PC-3 (cell line): ENCODE results near the gene COMMD10. TPM values are rescaled to one million over a fixed set of nuclear protein-coding genes. Genes with fewer than 3 reads are reported as not detected.
A peak's percentile ranks its signal among the peaks of the same experiment; 100 is the strongest.

Experiments used
- ATAC-seq: fragments of 200-7000 bp; cut with Tn5 transposase; 2 replicates; pipeline ENCODE4 v1.9.1; 2020; ENCODE audit warnings: mild to moderate bottlenecking, moderate library complexity
- BruUV-seq: library from RNA; stranded (reverse); fragments of 400-500 nt; replicated peaks from 2 replicates; lab custom pipeline; 2021; lab: Mats Ljungman, UMichigan
- CTCF ChIA-PET: fragments of 300-600 bp; sonication (Branson Sonifier 250); formaldehyde crosslinking; loops from one replicate; lab custom pipeline; 2022; ENCODE audit warnings: antibody characterized with exemption; lab: Charles Lee
- POLR2A ChIA-PET: fragments of 300-600 bp; sonication (Branson Sonifier 250); formaldehyde crosslinking; loops from one replicate; lab custom pipeline; 2022; ENCODE audit warnings: antibody characterized with exemption; ENCODE audit not compliant: unreplicated experiment; lab: Charles Lee
- DNase-seq: peaks from one replicate; pipeline ENCODE4 v3.0.0-alpha.2; 2015
- H2AFZ ChIP-seq: fragments of 300-600 bp; sonication (generic); 2 replicates; pipeline ENCODE4 v1.6.0; 2016; ENCODE audit warnings: antibody characterized with exemption, low read length
- H3F3A ChIP-seq: fragments of 300-600 bp; sonication (generic); one replicate; pipeline ENCODE4 v1.6.0; 2017; ENCODE audit warnings: antibody characterized with exemption, low read length, control low read depth, mild to moderate bottlenecking; ENCODE audit not compliant: unreplicated experiment
- H3K27ac ChIP-seq: fragments of 300-600 bp; sonication (generic); 2 replicates; pipeline ENCODE4 v1.5.1; 2016; ENCODE audit warnings: mild to moderate bottlenecking, low read length
- H3K27me3 ChIP-seq: fragments of 300-600 bp; sonication (generic); 2 replicates; pipeline ENCODE4 v1.6.1; 2016; ENCODE audit warnings: low read length, mixed read lengths
- H3K36me3 ChIP-seq: fragments of 300-600 bp; sonication (generic); 2 replicates; pipeline ENCODE4 v1.6.1; 2016; ENCODE audit warnings: low read depth, mixed run types, low read length, mixed read lengths
- H3K4me1 ChIP-seq: fragments of 300-600 bp; sonication (generic); 2 replicates; pipeline ENCODE4 v1.5.1; 2016; ENCODE audit warnings: low read length; ENCODE audit not compliant: insufficient read depth
- H3K4me2 ChIP-seq: fragments of 300-600 bp; sonication (generic); 2 replicates; pipeline ENCODE4 v1.6.0; 2016; ENCODE audit warnings: low read length
- H3K4me3 ChIP-seq: fragments of 300-600 bp; sonication (generic); 2 replicates; pipeline ENCODE4 v1.5.1; 2016; ENCODE audit warnings: mild to moderate bottlenecking, low read length, mixed read lengths
- H3K79me2 ChIP-seq: fragments of 300-600 bp; sonication (generic); 2 replicates; pipeline ENCODE4 v1.6.1; 2017; ENCODE audit warnings: low read length, mixed read lengths
- H3K9ac ChIP-seq: fragments of 300-600 bp; sonication (generic); 2 replicates; pipeline ENCODE4 v1.6.0; 2016; ENCODE audit warnings: mild to moderate bottlenecking, low read length
- H3K9me2 ChIP-seq: fragments of 300-600 bp; sonication (generic); replicated peaks from 2 replicates; pipeline ENCODE4 v1.6.1; 2016; ENCODE audit warnings: mixed run types, low read length, mixed read lengths
- H3K9me3 ChIP-seq: fragments of 300-600 bp; sonication (generic); 2 replicates; pipeline ENCODE4 v1.6.1; 2016; ENCODE audit warnings: low read length, mixed read lengths
- H4K20me1 ChIP-seq: fragments of 300-600 bp; sonication (generic); 2 replicates; pipeline ENCODE4 v1.6.1; 2016; ENCODE audit warnings: low read length, mixed read lengths
- EZH2 ChIP-seq: fragments of 300-600 bp; sonication (generic); IDR thresholded peaks from one replicate; pipeline ENCODE4 v1.6.1; 2017; ENCODE audit warnings: antibody characterized with exemption, mild to moderate bottlenecking, low read length; ENCODE audit not compliant: unreplicated experiment
- EZH2phosphoT487 ChIP-seq: fragments of 300-600 bp; sonication (generic); IDR thresholded peaks from 2 replicates; pipeline ENCODE4 v1.6.1; 2018; ENCODE audit warnings: mild to moderate bottlenecking, antibody characterized with exemption, low read length, borderline replicate concordance
- intact Hi-C: fragments of 100-400 bp; cut with micrococcal nuclease; formaldehyde crosslinking; loops from 2 replicates; pipeline ENCODE4 v1.9.0; 2023
- total RNA-seq: library from RNA; depleted of rRNA; stranded (reverse); fragments of >200 nt; gene quantifications from 2 replicates; pipeline ENCODE4 v1.2.3, GENCODE V29; 2014
- TF ChIP-seq, protein P1 (sequence below): fragments of 300-600 bp; sonication (generic); conservative IDR thresholded peaks from 2 replicates; pipeline ENCODE4 v1.5.1; 2017; ENCODE audit warnings: antibody characterized with exemption, low read depth, mild to moderate bottlenecking, low read length

COMMD10 gene
- total RNA-seq, 1 experiment from 2014 or later, result 17.7 TPM

DNA sequence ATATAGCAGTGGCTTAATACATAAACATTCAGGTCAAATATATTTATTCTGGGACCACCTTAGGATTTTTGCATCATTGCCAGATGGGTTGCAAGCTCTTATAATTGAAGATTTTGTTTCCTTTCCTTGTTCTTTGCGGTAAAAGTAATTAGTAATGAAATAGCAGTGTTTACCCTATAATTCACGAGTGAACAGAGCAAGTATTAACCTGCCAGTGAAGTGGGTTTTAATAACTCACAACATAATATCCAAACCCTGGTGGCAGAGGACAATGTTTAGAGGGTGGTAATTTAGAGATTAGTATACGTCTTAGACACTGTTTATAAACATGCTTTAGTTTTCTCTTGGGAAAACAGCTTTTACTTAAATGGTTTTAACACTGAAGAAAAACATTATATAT lies 40.8 kb upstream of the COMMD10 start:
- ATAC-seq (no peak), DNase-seq (no peak)
- no peaks in the 10 kb centered on the region for H3K9me2 ChIP-seq
- H3K27ac ChIP-seq, result no peak overlapping the region
- ChIA-PET POLR2A (interaction anchor here (0.5 kb wide), 1 partner anchor 308 kb away, joined by 3 read pairs; no protein-coding TSS in a partner anchor), CTCF (no interaction called here)
- H3K4me3 ChIP-seq, result no peak overlapping the region
- H4K20me1 ChIP-seq, result no peaks in the 10 kb centered on the region
- no peaks in the 10 kb centered on the region for H3K9me3 ChIP-seq
- H3K79me2 ChIP-seq, result no peaks in the 10 kb centered on the region
- H3K36me3 ChIP-seq, result no peaks in the 10 kb centered on the region
- intact Hi-C loops, result no loop called here
- H3K27me3 ChIP-seq, result no peaks in the 10 kb centered on the region
- H3K4me2 ChIP-seq, result no peak overlapping the region
- TF ChIP-seq EZH2, result no peak
- TF ChIP-seq EZH2phosphoT487, result no peak
- TF ChIP-seq, protein P1, sequence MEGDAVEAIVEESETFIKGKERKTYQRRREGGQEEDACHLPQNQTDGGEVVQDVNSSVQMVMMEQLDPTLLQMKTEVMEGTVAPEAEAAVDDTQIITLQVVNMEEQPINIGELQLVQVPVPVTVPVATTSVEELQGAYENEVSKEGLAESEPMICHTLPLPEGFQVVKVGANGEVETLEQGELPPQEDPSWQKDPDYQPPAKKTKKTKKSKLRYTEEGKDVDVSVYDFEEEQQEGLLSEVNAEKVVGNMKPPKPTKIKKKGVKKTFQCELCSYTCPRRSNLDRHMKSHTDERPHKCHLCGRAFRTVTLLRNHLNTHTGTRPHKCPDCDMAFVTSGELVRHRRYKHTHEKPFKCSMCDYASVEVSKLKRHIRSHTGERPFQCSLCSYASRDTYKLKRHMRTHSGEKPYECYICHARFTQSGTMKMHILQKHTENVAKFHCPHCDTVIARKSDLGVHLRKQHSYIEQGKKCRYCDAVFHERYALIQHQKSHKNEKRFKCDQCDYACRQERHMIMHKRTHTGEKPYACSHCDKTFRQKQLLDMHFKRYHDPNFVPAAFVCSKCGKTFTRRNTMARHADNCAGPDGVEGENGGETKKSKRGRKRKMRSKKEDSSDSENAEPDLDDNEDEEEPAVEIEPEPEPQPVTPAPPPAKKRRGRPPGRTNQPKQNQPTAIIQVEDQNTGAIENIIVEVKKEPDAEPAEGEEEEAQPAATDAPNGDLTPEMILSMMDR, result no peak
- no TSS peak for BruUV-seq
- H2AFZ ChIP-seq, result no peak overlapping the region
- H3K9ac ChIP-seq, result no peak overlapping the region
- H3F3A ChIP-seq, result no peaks in the 10 kb centered on the region
- peaks cover 17% of the 10 kb centered on the region for H3K4me1 ChIP-seq

DNA sequence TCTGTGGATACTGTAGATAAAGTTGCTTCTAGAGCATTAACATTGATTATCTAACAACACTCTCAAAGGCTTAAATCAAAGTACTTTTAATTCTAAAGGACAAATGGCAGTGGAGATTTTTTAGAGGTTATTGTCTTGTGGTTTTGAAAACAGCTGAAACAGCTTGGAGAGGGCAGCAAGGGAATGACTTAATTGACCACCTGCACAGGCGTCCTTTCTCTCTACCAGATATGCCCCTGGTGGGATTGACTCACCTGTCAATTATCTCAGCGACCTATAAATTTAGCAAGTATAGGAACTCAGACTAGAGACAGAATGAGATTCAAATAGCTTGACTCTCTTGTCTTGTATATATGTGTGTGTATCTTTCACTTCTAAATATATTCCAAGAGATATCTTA lies 39.0 kb upstream of the COMMD10 start:
- ChIA-PET CTCF (no interaction called here), POLR2A (no interaction called here)
- H3K79me2 ChIP-seq, result no peaks in the 10 kb centered on the region
- H3K36me3 ChIP-seq, result no peaks in the 10 kb centered on the region
- DNase-seq (no peak), ATAC-seq (peak; percentile 22; the same call in 1 of the 2 replicates)
- TF ChIP-seq EZH2 (no peak), EZH2phosphoT487 (no peak)
- TF ChIP-seq, protein P1, result no peak
- no peaks in the 10 kb centered on the region for H3K9me3 ChIP-seq
- no peak overlapping the region for H2AFZ ChIP-seq
- no peaks in the 10 kb centered on the region for H3F3A ChIP-seq
- peaks cover 17% of the 10 kb centered on the region for H3K4me1 ChIP-seq
- no TSS peak for BruUV-seq
- no peak overlapping the region for H3K4me3 ChIP-seq
- intact Hi-C loops, result no loop called here
- no peak overlapping the region for H3K9ac ChIP-seq
- H3K4me2 ChIP-seq, result no peak overlapping the region
- no peak overlapping the region for H3K27ac ChIP-seq
- no peaks in the 10 kb centered on the region for H4K20me1 ChIP-seq
- H3K27me3 ChIP-seq, result no peaks in the 10 kb centered on the region
- no peaks in the 10 kb centered on the region for H3K9me2 ChIP-seq

DNA sequence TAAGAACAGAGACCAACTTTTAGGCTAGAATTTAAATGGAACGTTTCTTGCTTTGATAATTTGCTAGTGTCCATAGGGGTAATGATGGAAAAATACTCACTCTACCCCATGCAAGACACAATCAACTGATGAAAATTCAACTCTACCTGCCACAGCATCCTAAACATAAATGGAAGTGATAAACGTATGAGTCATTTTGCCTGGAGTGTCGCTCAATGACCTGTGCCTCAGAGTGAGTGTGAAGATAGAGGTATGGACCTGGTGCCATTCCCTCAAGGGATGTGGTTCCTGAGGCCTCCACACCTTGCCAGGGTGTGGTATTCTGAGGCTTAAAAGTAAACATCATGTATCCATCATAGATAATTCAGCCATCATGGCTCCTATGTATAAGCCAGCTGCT lies 38.6 kb upstream of the COMMD10 start:
- no TSS peak for BruUV-seq
- TF ChIP-seq EZH2phosphoT487 (no peak), EZH2 (no peak)
- TF ChIP-seq, protein P1, result no peak
- ChIA-PET CTCF (no interaction called here), POLR2A (no interaction called here)
- no peak overlapping the region for H3K27ac ChIP-seq
- H3K4me1 ChIP-seq, result peaks cover 17% of the 10 kb centered on the region
- peak overlapping the region; percentile 4; the same call in 1 of the 2 replicates for H3K4me2 ChIP-seq
- intact Hi-C loops, result no loop called here
- no peaks in the 10 kb centered on the region for H3F3A ChIP-seq
- H3K9ac ChIP-seq, result no peak overlapping the region
- peak; percentile 79 for ATAC-seq
- H3K4me3 ChIP-seq, result no peak overlapping the region
- no peaks in the 10 kb centered on the region for H3K9me2 ChIP-seq
- H3K79me2 ChIP-seq, result no peaks in the 10 kb centered on the region
- no peaks in the 10 kb centered on the region for H3K27me3 ChIP-seq
- no peaks in the 10 kb centered on the region for H4K20me1 ChIP-seq
- no peaks in the 10 kb centered on the region for H3K36me3 ChIP-seq
- no peak overlapping the region for H2AFZ ChIP-seq
- DNase-seq, result peak; percentile 76
- no peaks in the 10 kb centered on the region for H3K9me3 ChIP-seq
